GM19193 (cell line): Measurements from ENCODE around the gene ATF4.
A peak's percentile ranks its signal among the peaks of the same experiment; 100 is the strongest.

Experiments used
- POLR2A ChIP-seq: IDR thresholded peaks from 4 replicates; pipeline ENCODE4 v1.6.1; 2011; ENCODE audit not compliant: insufficient read depth, insufficient read length; ENCODE audit errors: extremely low read depth

ATF4 gene

DNA sequence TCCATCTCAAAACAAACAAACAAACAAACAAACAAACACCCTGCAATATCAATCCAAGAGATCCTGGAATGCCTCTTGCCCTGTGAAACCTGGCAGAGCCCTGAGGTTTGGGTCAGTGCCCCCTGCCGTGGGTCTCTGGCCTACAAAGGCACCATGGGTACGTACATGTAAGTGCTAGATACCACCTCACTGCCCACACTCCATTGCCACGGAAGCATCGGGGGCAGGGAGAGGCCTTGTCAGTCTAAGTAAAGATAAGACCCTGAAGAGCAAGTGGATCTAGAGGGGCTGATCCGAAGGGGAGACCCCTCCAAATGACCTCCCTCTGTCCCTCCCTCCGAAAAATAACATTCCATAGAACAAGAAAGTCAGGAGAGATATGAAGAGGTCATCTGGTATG lies 20.3 kb upstream of the ATF4 start:
- no peak for TF ChIP-seq POLR2A

- no peak for TF ChIP-seq POLR2A
Measured at GRCh38 chr22:39501644-39502108, 18.7 kb upstream of the ATF4 start.

DNA sequence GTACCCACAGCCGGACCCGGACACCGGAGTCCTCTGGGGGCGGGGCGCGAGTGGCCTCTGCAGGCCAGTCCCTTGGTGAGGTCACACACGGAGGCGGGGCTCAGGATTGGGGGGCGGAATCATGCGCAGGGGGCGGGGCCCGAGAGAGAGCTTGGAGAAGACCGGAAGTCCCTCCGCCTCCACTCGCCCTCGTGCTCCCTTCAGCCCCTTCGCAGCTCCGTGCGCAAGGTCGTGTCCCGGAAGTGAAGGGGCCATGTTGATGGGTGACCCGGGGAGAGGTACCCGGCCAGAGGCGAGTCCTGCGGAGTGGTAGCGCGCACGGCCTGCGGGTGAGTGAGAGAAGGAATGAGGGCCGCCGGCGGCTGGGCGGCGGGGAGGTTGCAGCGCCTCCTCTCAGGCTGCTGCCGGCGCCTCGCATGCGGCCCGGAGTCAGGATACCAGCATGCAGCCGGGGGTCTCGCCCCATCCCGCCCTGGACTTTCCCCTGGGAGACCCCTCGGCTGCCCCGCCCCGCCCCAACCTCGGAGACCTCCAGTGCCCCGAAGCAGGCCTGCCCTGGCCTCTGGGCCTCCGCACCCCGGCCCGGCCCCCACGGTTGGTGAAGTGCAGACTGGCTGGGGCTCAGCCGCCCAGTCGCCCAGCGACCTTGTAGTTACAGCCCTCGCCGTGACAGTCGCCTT lies 18.1 kb upstream of the ATF4 start, which contains the start of gene MIEF1:
TSS of gene MIEF1 (plus strand) at position 182 of the 680 bp plus-strand sequence. CDS start 9,005 bp downstream, outside the sequence.
- TF ChIP-seq POLR2A = peak; percentile 76

GRCh38 chr22:39502789-39503409 lies 17.5 kb upstream of the ATF4 start:
- no peak for TF ChIP-seq POLR2A

GRCh38 chr22:39503630-39504029 lies 16.7 kb upstream of the ATF4 start:
- no peak for TF ChIP-seq POLR2A

GRCh38 chr22:39504071-39504470 lies 16.3 kb upstream of the ATF4 start:
- no peak for TF ChIP-seq POLR2A

- no peak for TF ChIP-seq POLR2A
Measured at GRCh38 chr22:39508393-39508792, 12.0 kb upstream of the ATF4 start.

GRCh38 chr22:39510529-39511149 lies 9.7 kb upstream of the ATF4 start:
- no peak for TF ChIP-seq POLR2A

DNA sequence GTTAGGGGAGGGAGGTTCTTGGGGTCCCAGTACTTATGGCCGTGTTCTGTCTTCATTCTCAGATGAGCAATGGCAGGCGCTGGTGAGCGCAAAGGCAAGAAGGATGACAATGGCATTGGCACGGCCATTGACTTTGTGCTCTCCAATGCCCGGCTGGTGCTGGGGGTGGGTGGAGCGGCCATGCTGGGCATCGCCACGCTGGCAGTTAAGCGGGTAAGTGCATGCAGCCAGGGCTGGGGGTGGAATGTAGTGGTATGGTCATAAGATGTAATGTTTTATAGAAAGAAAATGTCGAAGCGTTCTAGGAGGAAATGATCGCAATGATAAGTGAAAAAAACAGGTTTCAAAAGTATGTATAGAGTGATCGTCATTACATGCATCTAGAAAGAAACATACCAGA lies 9.1 kb upstream of the ATF4 start:
- no peak for TF ChIP-seq POLR2A

DNA sequence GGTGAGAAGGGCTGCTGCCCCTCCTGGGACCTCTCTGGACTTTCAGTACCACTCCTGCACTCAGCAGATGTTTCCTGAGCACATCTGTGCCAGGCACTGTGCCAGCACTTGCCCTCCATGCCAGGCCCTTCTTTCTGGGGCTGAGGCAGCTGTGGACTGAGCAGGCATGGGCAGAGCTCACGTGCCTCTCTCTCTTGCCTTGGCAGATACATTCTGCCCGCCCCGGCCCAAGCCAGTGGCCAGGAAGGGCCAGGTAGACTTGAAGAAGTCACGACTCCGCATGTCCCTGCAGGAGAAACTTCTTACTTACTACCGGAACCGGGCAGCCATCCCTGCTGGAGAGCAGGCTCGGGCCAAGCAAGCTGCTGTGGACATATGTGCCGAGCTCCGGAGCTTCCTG lies 8.3 kb upstream of the ATF4 start:
- TF ChIP-seq POLR2A = no peak

DNA sequence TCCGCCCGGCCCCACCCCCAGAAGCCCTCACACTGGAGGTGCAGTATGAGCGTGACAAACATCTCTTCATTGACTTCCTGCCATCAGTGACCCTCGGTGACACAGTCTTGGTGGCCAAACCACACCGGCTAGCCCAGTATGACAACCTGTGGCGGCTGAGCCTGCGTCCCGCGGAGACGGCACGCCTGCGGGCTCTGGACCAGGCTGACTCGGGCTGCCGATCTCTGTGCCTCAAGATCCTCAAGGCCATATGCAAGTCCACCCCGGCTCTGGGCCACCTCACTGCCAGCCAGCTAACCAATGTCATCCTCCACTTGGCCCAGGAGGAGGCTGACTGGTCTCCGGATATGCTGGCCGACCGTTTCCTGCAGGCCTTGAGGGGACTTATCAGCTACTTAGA lies 6.6 kb upstream of the ATF4 start:
- TF ChIP-seq POLR2A = no peak

DNA sequence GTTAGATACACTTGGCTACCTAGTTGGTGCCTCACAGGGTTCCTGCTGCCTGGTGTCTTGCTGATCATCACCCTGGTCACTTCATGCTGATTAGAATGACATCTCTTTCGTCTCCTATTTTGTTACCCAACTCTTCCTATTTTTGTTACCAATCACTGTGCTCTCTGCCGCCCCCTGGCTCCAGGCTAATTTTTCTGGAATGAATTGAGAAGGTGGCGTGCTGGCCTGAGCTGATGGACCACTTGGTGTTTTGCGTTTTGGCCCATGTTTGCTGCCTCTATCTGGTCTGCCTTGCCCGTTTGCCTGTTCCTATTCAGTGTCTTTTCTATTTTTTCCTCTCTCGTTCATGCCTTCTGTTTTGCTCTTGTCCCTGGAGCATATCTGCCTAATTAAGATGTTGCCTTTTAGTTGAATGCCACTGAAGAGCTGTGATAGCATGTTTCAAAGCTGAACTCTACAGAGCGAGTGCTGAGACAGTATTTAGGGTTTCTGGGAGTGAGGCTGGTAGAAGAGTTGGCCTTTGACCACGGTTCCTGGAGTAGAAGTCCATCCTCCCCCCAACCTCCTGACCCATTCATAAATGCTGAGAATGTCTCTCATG lies 5.9 kb upstream of the ATF4 start:
- TF ChIP-seq POLR2A = no peak

DNA sequence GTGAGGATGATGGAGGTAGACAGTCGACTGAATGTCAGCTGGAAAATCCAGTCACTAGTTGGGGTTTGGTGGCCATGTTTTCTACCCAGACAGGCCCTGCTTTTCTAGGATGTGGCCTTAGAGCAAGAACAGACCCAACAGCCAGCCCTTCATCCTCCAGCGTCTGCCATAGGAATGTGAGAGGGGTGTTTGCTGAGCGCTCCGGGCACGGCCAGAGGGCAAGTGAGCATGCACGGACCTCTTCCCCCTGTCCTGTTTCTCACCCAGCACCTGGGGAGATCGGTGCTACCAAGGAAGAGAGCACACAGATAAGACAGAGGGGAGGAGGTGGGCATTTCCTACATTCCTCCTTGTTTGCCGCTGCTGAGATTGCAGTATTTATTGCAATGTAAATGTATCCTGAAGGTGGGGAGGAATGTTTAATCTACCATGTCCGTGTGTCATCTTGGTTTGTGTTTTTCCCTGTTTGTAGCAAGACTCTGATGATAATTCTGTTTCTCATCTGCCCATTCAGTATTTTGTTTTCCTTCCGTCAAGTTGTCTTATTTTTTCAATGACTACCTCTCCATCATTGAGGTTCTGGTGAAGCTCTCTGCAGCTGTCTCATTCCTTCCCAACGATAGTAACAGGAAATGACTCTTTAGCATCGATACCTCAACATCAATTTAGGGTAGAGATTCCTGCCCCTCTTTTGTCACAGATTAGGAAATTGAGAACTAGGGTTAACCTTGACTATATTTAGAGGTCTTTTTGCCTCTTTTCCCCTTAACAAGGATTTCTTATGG lies 4.9 kb upstream of the ATF4 start:
- no peak for TF ChIP-seq POLR2A

- TF ChIP-seq POLR2A = no peak
Measured at GRCh38 chr22:39517470-39517869, 2.9 kb upstream of the ATF4 start.
